Cardiac muscle cell (in vitro differentiated cells and primary cell): ENCODE measurements around the gene FLNC. TPM values are rescaled to one million over a fixed set of nuclear protein-coding genes. Genes with fewer than 3 reads are reported as not detected.

ENCODE experiments used
- DNase-seq, 2 donors: peaks; one replicate each; pipeline versions ENCODE4 v3.0.0 to v3.0.0-alpha.2; 2010 to 2017; ENCODE audit warnings: low read depth in 1 of 2, low spot score in 1 of 2
- H3K27ac ChIP-seq: fragments of 200-600 bp; sonication (generic); 2 replicates; pipeline ENCODE4 v1.5.1; 2016
- H3K27me3 ChIP-seq: fragments of 200-600 bp; sonication (generic); 2 replicates; pipeline ENCODE4 v1.6.0; 2016; ENCODE audit warnings: control low read depth
- H3K36me3 ChIP-seq: fragments of 200-600 bp; sonication (generic); 2 replicates; pipeline ENCODE4 v1.5.1; 2016; ENCODE audit warnings: control low read depth
- H3K4me1 ChIP-seq: fragments of 200-600 bp; sonication (generic); 2 replicates; pipeline ENCODE4 v1.8.1; 2017; ENCODE audit warnings: low read depth, mild to moderate bottlenecking, mixed run types
- H3K4me3 ChIP-seq: fragments of 200-600 bp; sonication (generic); 2 replicates; pipeline ENCODE4 v1.5.1; 2016; ENCODE audit warnings: mild to moderate bottlenecking
- H3K9me3 ChIP-seq: fragments of 200-600 bp; sonication (generic); 2 replicates; pipeline ENCODE4 v1.5.1; 2017; ENCODE audit warnings: low read depth, mild to moderate bottlenecking, control low read depth
- polyA plus RNA-seq: library from polyadenylated mRNA; unstranded; fragments of >200 nt; fragmentation: Nextera tagmentation; extraction: Ambion mirVana; gene quantifications from 2 replicates; pipeline ENCODE4 v1.2.1, GENCODE V29; 2016
- total RNA-seq: library from RNA; depleted of rRNA; stranded (reverse); fragments of >200 nt; gene quantifications from 2 replicates; pipeline ENCODE4 v1.2.3, GENCODE V29; 2016
- TF ChIP-seq, protein P1 (sequence below): IDR thresholded peaks from 2 replicates; pipeline ENCODE4 v1.5.1; 2012; ENCODE audit warnings: low read depth, mild to moderate bottlenecking, low read length

The FLNC gene
- total and polyA plus RNA-seq, 2 experiments from 2014 or later, result 196 to 516 TPM

DNA sequence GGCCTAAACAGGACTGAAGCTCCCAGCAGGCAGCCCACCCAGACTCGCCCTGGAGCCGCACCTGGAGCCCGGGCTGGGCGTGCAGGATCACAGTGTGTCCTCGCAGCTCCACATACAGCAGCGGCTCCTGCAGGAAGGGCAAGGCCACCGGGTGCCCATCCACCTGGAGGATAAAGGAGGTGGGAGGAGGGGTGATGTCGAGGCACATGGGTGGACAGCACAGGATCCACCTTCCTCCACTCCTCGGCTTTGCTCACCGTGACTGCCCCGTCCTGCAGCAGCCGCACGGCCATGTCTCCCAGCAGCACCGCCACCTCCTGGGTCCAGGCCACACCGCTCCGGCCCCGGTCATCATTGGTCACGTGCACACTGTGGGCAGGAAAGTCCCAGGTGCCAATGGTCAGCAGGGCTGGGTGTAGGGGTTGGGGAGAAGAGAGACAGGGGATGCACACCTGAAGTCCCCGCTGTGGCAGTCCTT, 49.3 kb downstream of the FLNC start:
- H3K4me1 ChIP-seq, result peaks cover 6% of the 10 kb centered on the region
- H3K27ac ChIP-seq, result no peak overlapping the region
- TF ChIP-seq, protein P1, sequence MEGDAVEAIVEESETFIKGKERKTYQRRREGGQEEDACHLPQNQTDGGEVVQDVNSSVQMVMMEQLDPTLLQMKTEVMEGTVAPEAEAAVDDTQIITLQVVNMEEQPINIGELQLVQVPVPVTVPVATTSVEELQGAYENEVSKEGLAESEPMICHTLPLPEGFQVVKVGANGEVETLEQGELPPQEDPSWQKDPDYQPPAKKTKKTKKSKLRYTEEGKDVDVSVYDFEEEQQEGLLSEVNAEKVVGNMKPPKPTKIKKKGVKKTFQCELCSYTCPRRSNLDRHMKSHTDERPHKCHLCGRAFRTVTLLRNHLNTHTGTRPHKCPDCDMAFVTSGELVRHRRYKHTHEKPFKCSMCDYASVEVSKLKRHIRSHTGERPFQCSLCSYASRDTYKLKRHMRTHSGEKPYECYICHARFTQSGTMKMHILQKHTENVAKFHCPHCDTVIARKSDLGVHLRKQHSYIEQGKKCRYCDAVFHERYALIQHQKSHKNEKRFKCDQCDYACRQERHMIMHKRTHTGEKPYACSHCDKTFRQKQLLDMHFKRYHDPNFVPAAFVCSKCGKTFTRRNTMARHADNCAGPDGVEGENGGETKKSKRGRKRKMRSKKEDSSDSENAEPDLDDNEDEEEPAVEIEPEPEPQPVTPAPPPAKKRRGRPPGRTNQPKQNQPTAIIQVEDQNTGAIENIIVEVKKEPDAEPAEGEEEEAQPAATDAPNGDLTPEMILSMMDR, result no peak
- no peaks in the 10 kb centered on the region for H3K9me3 ChIP-seq
- no peaks in the 10 kb centered on the region for H3K36me3 ChIP-seq
- H3K27me3 ChIP-seq, result no peaks in the 10 kb centered on the region
- no peak for DNase-seq
- no peak overlapping the region for H3K4me3 ChIP-seq

DNA sequence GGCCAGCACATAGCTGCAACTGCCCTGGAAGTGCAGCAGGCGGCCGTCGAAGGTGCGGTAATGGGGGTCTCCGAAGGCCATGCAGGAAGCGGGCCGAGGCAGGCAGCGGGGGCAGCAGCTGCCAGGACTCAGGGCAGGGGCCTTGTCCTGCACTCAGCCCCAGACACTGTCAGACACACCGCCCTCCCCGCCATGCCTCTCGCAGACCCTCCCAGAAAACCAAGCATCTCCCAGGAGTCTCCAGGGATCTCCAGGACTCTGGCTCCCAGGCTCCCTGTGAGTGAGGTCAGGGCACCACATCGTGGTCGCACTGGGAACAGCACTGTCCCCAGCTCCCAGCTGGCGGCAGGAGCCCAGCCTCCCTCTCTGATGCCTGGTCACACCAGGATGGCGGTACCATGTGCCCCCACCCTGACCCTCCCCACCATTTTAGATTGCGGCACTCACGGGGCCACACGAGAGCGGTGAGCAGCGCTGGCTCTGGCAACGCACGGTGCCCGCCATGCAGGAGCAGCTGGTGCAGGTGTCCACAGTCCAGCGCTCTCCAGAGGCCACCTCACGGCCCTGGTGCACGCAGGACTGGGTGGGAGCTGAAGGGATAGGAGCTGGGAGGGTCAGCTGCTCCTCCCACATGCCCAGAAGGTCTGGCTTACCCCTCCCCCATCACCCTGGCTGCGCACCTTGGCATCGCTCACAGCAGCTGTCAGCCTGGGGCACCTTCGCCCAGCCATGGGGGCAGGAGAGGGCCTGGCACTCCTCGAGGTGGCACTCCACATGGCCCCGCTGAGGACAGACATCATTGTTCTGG, 49.9 kb downstream of the FLNC start:
- TF ChIP-seq, protein P1, result peak; percentile 89
- Histone ChIP-seq H3K27ac (no peak overlapping the region), H3K4me3 (no peak overlapping the region), H3K27me3 (no peaks in the 10 kb centered on the region), H3K36me3 (no peaks in the 10 kb centered on the region), H3K4me1 (peaks cover under 1% of the 10 kb centered on the region), H3K9me3 (no peaks in the 10 kb centered on the region)
- peak; percentile 77 to 84 for DNase-seq

DNA sequence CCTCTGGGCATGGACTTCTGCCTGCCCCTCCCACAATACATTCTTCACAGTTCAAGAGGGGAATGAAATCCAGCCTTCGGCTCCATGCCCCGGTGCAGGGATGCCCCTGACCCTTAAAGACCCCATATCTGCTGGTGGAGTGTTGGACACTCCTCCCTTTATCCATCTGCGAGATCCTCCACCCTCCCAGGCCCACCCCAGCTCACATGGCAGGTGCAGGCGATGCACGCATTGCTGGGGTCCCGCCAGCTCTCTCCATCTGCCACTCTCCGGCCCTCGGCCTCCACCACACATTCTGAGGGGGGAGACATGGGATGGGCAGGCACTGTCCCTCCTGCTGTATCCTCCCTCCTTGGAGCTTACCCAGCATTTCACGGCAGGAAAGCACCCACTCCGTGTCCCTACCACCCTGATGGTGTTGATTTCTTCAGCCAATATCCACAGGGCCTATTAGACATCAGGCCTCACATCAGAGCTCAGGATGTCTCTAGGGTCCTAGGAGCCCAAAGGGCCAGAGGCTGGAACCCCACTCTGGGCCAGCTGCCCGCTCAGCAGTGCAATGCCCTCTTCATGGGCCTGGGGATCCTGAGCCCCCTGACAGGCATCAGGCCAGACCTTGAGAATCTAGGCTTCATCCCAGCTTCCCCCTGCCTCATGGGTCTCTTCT, 50.7 kb downstream of the FLNC start:
- H3K4me1 ChIP-seq, result no peaks in the 10 kb centered on the region

DNA sequence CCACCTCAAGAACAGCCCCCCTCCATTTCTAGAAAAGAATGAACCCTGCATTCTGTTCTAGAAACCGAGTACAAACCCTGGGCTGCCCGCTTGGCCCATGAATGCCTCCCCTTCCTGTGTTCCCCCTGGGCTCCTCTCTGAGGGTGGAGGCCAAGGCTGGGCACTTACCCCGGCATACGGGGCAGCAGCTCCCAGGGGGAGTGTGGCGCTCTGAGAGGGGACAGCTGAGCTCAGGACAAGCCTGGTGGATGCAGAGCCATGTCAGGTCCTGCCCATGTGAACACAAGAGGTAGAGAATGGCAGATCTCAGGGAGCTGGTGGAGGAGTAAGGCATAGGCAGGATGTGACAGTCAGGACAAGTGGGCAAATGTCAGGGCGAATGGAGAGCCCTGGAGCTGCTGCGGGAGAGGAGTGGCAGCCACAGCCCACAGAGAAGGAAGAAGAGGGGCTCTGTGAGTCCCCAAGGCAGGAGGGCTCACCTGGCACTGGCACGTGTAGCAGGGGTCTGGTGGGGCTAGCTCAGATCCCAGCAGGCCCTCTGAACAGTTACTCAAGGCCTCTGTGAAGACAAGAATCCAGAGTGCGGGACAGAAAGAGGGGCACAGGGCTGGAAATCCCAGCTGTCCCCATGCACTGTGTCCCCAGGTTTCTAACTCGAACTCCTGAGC, 51.4 kb downstream of the FLNC start:
- Histone ChIP-seq H3K27me3 (no peaks in the 10 kb centered on the region), H3K4me3 (no peak overlapping the region), H3K36me3 (no peaks in the 10 kb centered on the region), H3K27ac (no peak overlapping the region), H3K4me1 (no peaks in the 10 kb centered on the region), H3K9me3 (no peaks in the 10 kb centered on the region)
- TF ChIP-seq, protein P1, result no peak
- DNase-seq, result no peak

More for the DNA sequence above, 50.7 kb downstream of the FLNC start:
- H3K27me3 ChIP-seq, result no peaks in the 10 kb centered on the region
- H3K9me3 ChIP-seq, result no peaks in the 10 kb centered on the region
- TF ChIP-seq, protein P1, result no peak
- no peak for DNase-seq
- no peaks in the 10 kb centered on the region for H3K36me3 ChIP-seq
- no peak overlapping the region for H3K4me3 ChIP-seq
- no peak overlapping the region for H3K27ac ChIP-seq

DNA sequence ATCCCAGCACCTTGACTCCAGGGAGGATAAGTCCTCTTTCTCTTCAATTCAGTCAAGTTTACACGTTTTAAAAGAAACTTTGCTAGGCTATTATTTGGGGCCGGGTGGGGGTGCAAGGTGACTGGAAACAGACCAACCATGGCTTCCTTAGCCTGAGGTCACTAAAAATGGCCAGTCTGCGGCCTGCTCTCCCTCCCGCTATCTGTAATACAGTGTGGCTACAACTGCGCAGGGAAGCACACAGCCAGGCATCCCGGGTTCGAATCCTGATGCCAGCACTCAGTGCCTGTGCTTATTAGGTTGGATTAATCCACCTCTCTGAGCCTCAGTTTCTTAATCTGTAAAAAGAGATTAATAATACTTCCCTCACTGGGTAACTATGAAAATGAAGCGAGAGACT, 51.9 kb downstream of the FLNC start:
- TF ChIP-seq, protein P1, result no peak
- Histone ChIP-seq H3K27me3 (no peaks in the 10 kb centered on the region), H3K36me3 (no peaks in the 10 kb centered on the region), H3K4me1 (no peaks in the 10 kb centered on the region), H3K9me3 (no peaks in the 10 kb centered on the region), H3K27ac (no peak overlapping the region), H3K4me3 (no peak overlapping the region)
- DNase-seq, result no peak
